ENCODE results near the gene RNF130.

DNA sequence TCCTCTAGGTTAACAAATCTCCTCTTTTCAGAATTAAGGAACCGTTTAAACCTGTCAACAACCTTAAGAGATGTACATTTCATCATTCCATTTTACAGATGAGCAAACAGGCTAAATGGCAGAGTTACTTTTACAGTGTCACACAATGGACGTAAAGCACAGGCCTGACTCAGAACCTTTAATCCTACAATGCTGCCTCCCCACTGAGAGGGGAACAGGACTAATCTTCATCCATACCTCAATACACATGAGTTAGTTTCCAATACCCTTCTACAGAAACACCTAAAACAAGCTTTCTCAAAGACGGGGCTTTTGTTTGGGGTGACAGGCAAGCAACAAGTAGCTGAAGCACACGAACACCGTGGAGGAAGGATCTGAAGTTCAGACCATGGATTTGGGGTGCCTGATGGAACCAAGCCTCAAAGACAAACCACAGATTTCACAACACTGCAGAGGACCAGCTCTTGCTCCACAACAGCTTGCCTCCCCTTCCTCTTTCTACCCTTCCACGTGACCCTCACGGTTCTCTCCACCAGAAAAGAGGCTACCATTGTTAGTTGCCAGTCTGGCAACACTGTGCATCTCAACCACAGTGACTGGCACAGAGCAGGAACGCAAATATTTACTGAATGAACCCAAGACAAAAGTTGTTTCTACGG, 1.8 kb downstream of the RNF130 start:
- TF ChIP-seq, protein P1, sequence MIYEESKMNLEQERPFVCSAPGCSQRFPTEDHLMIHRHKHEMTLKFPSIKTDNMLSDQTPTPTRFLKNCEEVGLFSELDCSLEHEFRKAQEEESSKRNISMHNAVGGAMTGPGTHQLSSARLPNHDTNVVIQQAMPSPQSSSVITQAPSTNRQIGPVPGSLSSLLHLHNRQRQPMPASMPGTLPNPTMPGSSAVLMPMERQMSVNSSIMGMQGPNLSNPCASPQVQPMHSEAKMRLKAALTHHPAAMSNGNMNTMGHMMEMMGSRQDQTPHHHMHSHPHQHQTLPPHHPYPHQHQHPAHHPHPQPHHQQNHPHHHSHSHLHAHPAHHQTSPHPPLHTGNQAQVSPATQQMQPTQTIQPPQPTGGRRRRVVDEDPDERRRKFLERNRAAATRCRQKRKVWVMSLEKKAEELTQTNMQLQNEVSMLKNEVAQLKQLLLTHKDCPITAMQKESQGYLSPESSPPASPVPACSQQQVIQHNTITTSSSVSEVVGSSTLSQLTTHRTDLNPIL (CRISPR knock-in tag; IDR thresholded peaks at IDR 0.05; ENCODE audit: low read depth), result no peak
- TF ChIP-seq ZFP30 (CRISPR knock-in tag; IDR thresholded peaks at IDR 0.05) (no peak), TCF4 (CRISPR knock-in tag; IDR thresholded peaks at IDR 0.05; ENCODE audit: borderline replicate concordance) (no peak), ZFP3 (CRISPR knock-in tag; IDR thresholded peaks at IDR 0.05) (no peak), PATZ1 (CRISPR knock-in tag; IDR thresholded peaks at IDR 0.05; ENCODE audit: borderline replicate concordance) (no peak), RARB (CRISPR knock-in tag; IDR thresholded peaks at IDR 0.05) (no peak)
- TF ChIP-seq, protein P2, sequence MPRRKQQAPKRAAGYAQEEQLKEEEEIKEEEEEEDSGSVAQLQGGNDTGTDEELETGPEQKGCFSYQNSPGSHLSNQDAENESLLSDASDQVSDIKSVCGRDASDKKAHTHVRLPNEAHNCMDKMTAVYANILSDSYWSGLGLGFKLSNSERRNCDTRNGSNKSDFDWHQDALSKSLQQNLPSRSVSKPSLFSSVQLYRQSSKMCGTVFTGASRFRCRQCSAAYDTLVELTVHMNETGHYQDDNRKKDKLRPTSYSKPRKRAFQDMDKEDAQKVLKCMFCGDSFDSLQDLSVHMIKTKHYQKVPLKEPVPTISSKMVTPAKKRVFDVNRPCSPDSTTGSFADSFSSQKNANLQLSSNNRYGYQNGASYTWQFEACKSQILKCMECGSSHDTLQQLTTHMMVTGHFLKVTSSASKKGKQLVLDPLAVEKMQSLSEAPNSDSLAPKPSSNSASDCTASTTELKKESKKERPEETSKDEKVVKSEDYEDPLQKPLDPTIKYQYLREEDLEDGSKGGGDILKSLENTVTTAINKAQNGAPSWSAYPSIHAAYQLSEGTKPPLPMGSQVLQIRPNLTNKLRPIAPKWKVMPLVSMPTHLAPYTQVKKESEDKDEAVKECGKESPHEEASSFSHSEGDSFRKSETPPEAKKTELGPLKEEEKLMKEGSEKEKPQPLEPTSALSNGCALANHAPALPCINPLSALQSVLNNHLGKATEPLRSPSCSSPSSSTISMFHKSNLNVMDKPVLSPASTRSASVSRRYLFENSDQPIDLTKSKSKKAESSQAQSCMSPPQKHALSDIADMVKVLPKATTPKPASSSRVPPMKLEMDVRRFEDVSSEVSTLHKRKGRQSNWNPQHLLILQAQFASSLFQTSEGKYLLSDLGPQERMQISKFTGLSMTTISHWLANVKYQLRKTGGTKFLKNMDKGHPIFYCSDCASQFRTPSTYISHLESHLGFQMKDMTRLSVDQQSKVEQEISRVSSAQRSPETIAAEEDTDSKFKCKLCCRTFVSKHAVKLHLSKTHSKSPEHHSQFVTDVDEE (CRISPR knock-in tag; IDR thresholded peaks at IDR 0.05), result no peak

Measured in SK-N-SH treated with all-trans-retinoic acid at 6 μM for 48 hours (cell line).